A673 (cell line): Measurements from ENCODE around the gene SPIRE2.
"Not testable (repeated sequence)": the region's sequence is repeated elsewhere in the genome, so short reads cannot be mapped to it uniquely, and the experiment has no call there.

ENCODE experiments used
- CTCF ChIP-seq: fragments of 300-800, 200-600 bp; sonication (generic); conservative IDR thresholded peaks from 2 replicates; pipeline ENCODE4 v1.5.1; 2017; ENCODE audit warnings: low read depth, mild to moderate bottlenecking, antibody characterized with exemption, low read length, moderate library complexity, mixed read lengths
- EZH2 ChIP-seq: fragments of 200-600 bp; sonication (generic); IDR thresholded peaks from 2 replicates; pipeline ENCODE4 v1.6.1; 2017; ENCODE audit warnings: borderline replicate concordance, low read depth, mild to moderate bottlenecking, mixed read lengths, antibody characterized with exemption, low read length; ENCODE audit not compliant: poor library complexity, severe bottlenecking

- TF ChIP-seq CTCF, result peak; percentile 51
- TF ChIP-seq EZH2, result not testable (repeated sequence)
These were observed 35.2 kb upstream of the SPIRE2 start for GRCh38 chr16:89793092-89793491.
